Hepatocyte (in vitro differentiated cells): ENCODE data around the gene RDX. TPM values are rescaled to one million over a fixed set of nuclear protein-coding genes. Genes with fewer than 3 reads are reported as not detected.

Experiments
- DNase-seq: peaks from one replicate; pipeline ENCODE4 v3.0.0-alpha.2; 2016; ENCODE audit warnings: low spot score
- H2AFZ ChIP-seq: fragments of 200-600 bp; sonication (generic); 2 replicates; pipeline ENCODE4 v1.6.0; 2016; ENCODE audit warnings: antibody characterized with exemption, mild to moderate bottlenecking
- H3K27ac ChIP-seq: fragments of 200-600 bp; sonication (generic); 2 replicates; pipeline ENCODE4 v1.5.1; 2016; ENCODE audit warnings: mild to moderate bottlenecking
- H3K27me3 ChIP-seq: fragments of 200-600 bp; sonication (generic); 2 replicates; pipeline ENCODE4 v1.6.1; 2016
- H3K36me3 ChIP-seq: fragments of 200-600 bp; sonication (generic); replicated peaks from 2 replicates; pipeline ENCODE4 v1.5.1; 2016; ENCODE audit warnings: low read depth; ENCODE audit not compliant: insufficient read depth
- H3K4me1 ChIP-seq: fragments of 200-600 bp; sonication (generic); 2 replicates; pipeline ENCODE4 v1.5.1; 2016; ENCODE audit warnings: mild to moderate bottlenecking, moderate library complexity; ENCODE audit not compliant: insufficient read depth
- H3K4me2 ChIP-seq: fragments of 200-600 bp; sonication (generic); 2 replicates; pipeline ENCODE4 v1.6.0; 2016
- H3K4me3 ChIP-seq: fragments of 200-600 bp; sonication (generic); 2 replicates; pipeline ENCODE4 v1.5.1; 2016; ENCODE audit warnings: mild to moderate bottlenecking
- H3K79me2 ChIP-seq: fragments of 200-600 bp; sonication (generic); 2 replicates; pipeline ENCODE4 v1.6.0; 2017; ENCODE audit warnings: mild to moderate bottlenecking
- H3K9me2 ChIP-seq: fragments of 200-600 bp; sonication (generic); replicated peaks from 2 replicates; pipeline ENCODE4 v1.6.0; 2017; ENCODE audit warnings: mild to moderate bottlenecking; ENCODE audit not compliant: insufficient read depth
- H3K9me3 ChIP-seq: fragments of 200-600 bp; sonication (generic); 2 replicates; pipeline ENCODE4 v1.5.1; 2016; ENCODE audit warnings: low read depth, mild to moderate bottlenecking
- H4K20me1 ChIP-seq: fragments of 200-600 bp; sonication (generic); 2 replicates; pipeline ENCODE4 v1.6.0; 2016; ENCODE audit warnings: mild to moderate bottlenecking; ENCODE audit not compliant: insufficient read depth, poor library complexity, severe bottlenecking
- CTCF ChIP-seq: fragments of 200-600 bp; sonication (generic); IDR thresholded peaks from 2 replicates; pipeline ENCODE4 v1.5.1; 2016; ENCODE audit warnings: antibody characterized with exemption, mild to moderate bottlenecking; ENCODE audit not compliant: poor library complexity
- EZH2 ChIP-seq: fragments of 200-600 bp; sonication (generic); IDR thresholded peaks from 2 replicates; pipeline ENCODE4 v1.6.1; 2016; ENCODE audit warnings: antibody characterized with exemption, mild to moderate bottlenecking, borderline replicate concordance
- EZH2phosphoT487 ChIP-seq: fragments of 200-600 bp; sonication (generic); IDR thresholded peaks from one replicate; pipeline ENCODE4 v1.6.1; 2018; ENCODE audit warnings: antibody characterized with exemption, mild to moderate bottlenecking, low read depth, moderate library complexity; ENCODE audit not compliant: unreplicated experiment, severe bottlenecking
- WGBS: methylation state at CpG from one replicate; pipeline ENCODE4 v1.1.6; 2016; ENCODE audit warnings: low lambda C conversion rate; ENCODE audit errors: missing lambda C conversion rate; 5-methylcytosine and 5-hydroxymethylcytosine counted together
- polyA plus RNA-seq: library from polyadenylated mRNA; unstranded; fragments of >200 nt; fragmentation: Nextera tagmentation; extraction: Ambion mirVana; gene quantifications from 2 replicates; pipeline ENCODE4 v1.2.1, GENCODE V29; 2016
- total RNA-seq: library from RNA; depleted of rRNA; stranded (reverse); fragments of >200 nt; gene quantifications from 2 replicates; pipeline ENCODE4 v1.2.3, GENCODE V29; 2014

Gene RDX
- total and polyA plus RNA-seq, 2 experiments from 2014 or later: 106 to 143 TPM

- Histone ChIP-seq H3K4me1 (no peaks in the 10 kb centered on the region), H3K27me3 (no peaks in the 10 kb centered on the region), H3K9me3 (no peaks in the 10 kb centered on the region), H3K4me3 (no peak overlapping the region), H2AFZ (no peak overlapping the region), H3K27ac (no peak overlapping the region), H3K79me2 (no peaks in the 10 kb centered on the region), H3K4me2 (no peak overlapping the region), H3K36me3 (no peaks in the 10 kb centered on the region), H4K20me1 (no peaks in the 10 kb centered on the region), H3K9me2 (no peaks in the 10 kb centered on the region)
- no peak for DNase-seq
- TF ChIP-seq CTCF: no peak
- TF ChIP-seq EZH2phosphoT487: no peak
- TF ChIP-seq EZH2: no peak
- WGBS: 88% methylated on average over 5 of the region's 5 CpGs
These were observed 128.2 kb downstream of the RDX start for GRCh38 chr11:110168033-110168803.

GRCh38 chr11:110165039-110165925, 131.1 kb downstream of the RDX start:
- Histone ChIP-seq H2AFZ (no peak overlapping the region), H4K20me1 (no peaks in the 10 kb centered on the region), H3K27ac (no peak overlapping the region), H3K9me3 (no peaks in the 10 kb centered on the region), H3K79me2 (no peaks in the 10 kb centered on the region), H3K9me2 (no peaks in the 10 kb centered on the region), H3K27me3 (no peaks in the 10 kb centered on the region), H3K36me3 (no peaks in the 10 kb centered on the region), H3K4me1 (no peaks in the 10 kb centered on the region), H3K4me3 (no peak overlapping the region), H3K4me2 (no peak overlapping the region)
- TF ChIP-seq CTCF: no peak
- no peak for TF ChIP-seq EZH2phosphoT487
- no peak for TF ChIP-seq EZH2
- no peak for DNase-seq
- WGBS: 94% methylated on average over 28 of the region's 28 CpGs

GRCh38 chr11:110162216-110162615, 134.2 kb downstream of the RDX start:
- H3K9me2 ChIP-seq: no peaks in the 10 kb centered on the region
- no peak for TF ChIP-seq CTCF
- TF ChIP-seq EZH2: no peak
- no peak for TF ChIP-seq EZH2phosphoT487
- no peaks in the 10 kb centered on the region for H3K9me3 ChIP-seq
- H3K4me1 ChIP-seq: no peaks in the 10 kb centered on the region
- H4K20me1 ChIP-seq: no peaks in the 10 kb centered on the region
- no peaks in the 10 kb centered on the region for H3K79me2 ChIP-seq
- H3K4me2 ChIP-seq: no peak overlapping the region
- no peak overlapping the region for H3K4me3 ChIP-seq
- no peaks in the 10 kb centered on the region for H3K36me3 ChIP-seq
- H2AFZ ChIP-seq: no peak overlapping the region
- no peak overlapping the region for H3K27ac ChIP-seq
- H3K27me3 ChIP-seq: no peaks in the 10 kb centered on the region
- DNase-seq: no peak
